GM18519 (cell line): ENCODE measurements around the gene GET4.

ENCODE experiments used
- ATAC-seq: cut with Tn5 transposase; IDR thresholded peaks from one replicate; pipeline ENCODE4 v1.9.1; 2021; ENCODE audit warnings: mild to moderate bottlenecking, moderate library complexity; ENCODE audit not compliant: unreplicated experiment, low FRiP score

Gene GET4

GRCh38 chr7:884191-885003 lies 8.0 kb downstream of the GET4 start:
- ATAC-seq: no peak

- ATAC-seq: no peak
These were observed 9.0 kb downstream of the GET4 start for GRCh38 chr7:885261-885892.

GRCh38 chr7:885893-886625 lies 9.7 kb downstream of the GET4 start:
- ATAC-seq: no peak

GRCh38 chr7:886626-887487 lies 10.5 kb downstream of the GET4 start:
- ATAC-seq: no peak

- no peak for ATAC-seq
These were observed 11.1 kb downstream of the GET4 start for GRCh38 chr7:887488-887820.

- no peak for ATAC-seq
These were observed 12.0 kb downstream of the GET4 start for GRCh38 chr7:888081-889024.

- ATAC-seq: no peak
These were observed 12.7 kb downstream of the GET4 start for GRCh38 chr7:889025-889390.

- no peak for ATAC-seq
These were observed 13.0 kb downstream of the GET4 start for GRCh38 chr7:889391-889790.

- no peak for ATAC-seq
These were observed 14.5 kb downstream of the GET4 start for GRCh38 chr7:890868-891267.

GRCh38 chr7:891291-891690 lies 14.9 kb downstream of the GET4 start:
- ATAC-seq: no peak

GRCh38 chr7:891805-892204 lies 15.5 kb downstream of the GET4 start:
- no peak for ATAC-seq

GRCh38 chr7:892648-893593 lies 16.6 kb downstream of the GET4 start:
- no peak for ATAC-seq

GRCh38 chr7:893686-894085 lies 17.3 kb downstream of the GET4 start:
- no peak for ATAC-seq

GRCh38 chr7:894164-894867 lies 18.0 kb downstream of the GET4 start:
- ATAC-seq: no peak

GRCh38 chr7:894927-895450 lies 18.6 kb downstream of the GET4 start:
- no peak for ATAC-seq

GRCh38 chr7:895451-896052 lies 19.2 kb downstream of the GET4 start:
- no peak for ATAC-seq

- ATAC-seq: no peak
These were observed 20.2 kb downstream of the GET4 start for GRCh38 chr7:896346-897075.
